HG02852 (cell line): ENCODE measurements around the gene ASB10.

ENCODE experiments used
- ATAC-seq: cut with Tn5 transposase; IDR thresholded peaks from one replicate; pipeline ENCODE4 v1.9.1; 2021; ENCODE audit warnings: mild to moderate bottlenecking, moderate library complexity; ENCODE audit not compliant: unreplicated experiment

The ASB10 gene

DNA sequence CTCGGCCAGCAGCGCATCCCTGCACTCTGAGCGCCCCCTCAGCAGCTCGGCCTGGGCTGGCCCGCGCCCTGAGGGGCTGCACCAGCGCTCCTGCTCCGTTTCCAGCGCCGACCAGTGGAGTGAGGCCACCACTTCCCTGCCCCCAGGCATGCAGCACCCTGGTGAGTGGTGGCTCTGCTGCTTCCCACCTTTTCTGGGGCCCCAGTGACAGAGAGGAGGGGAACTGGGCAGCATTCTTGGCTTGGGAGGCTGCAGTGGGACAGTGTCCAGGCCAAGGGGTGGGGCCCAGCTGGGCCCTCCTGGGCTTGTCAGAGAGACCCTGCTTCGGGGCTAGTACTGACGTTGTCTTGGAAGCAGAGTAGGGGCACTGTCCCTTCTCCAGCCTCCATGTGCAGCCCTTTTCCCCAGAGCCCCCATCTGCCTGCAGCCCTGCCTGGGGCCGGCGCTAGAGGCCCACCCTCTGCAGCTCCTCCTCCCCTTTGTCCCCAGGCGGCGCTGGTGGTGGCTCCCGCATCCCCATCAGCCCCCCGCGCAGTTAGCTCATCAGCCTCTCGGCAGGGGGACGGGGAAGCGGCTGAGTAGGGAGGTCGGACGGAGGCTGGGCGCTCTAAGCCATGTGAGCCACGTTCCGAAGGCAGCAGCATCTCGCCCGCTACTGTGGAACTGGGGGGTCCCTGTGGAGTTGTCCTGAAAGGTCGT is 48.7 kb downstream of the ASB10 start:
- ATAC-seq: no peak

DNA sequence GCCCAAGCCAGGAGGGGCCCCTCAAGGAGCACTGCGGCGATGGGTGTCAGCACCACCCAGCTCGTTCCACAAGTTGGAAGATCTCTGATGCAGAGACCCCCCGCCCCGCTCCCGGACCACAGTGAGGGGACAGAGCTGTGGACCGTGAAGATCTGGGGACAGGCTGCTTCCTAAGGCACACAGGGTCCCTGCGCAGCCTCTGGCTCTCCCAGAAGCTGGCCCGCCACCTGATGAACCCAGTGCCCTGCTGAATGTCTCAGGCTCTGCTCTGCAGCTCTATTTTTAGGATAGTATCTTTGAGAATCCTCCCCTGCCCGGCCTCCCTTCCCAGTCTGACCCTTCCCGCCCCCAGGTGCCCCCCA is 49.3 kb downstream of the ASB10 start:
- ATAC-seq: no peak

DNA sequence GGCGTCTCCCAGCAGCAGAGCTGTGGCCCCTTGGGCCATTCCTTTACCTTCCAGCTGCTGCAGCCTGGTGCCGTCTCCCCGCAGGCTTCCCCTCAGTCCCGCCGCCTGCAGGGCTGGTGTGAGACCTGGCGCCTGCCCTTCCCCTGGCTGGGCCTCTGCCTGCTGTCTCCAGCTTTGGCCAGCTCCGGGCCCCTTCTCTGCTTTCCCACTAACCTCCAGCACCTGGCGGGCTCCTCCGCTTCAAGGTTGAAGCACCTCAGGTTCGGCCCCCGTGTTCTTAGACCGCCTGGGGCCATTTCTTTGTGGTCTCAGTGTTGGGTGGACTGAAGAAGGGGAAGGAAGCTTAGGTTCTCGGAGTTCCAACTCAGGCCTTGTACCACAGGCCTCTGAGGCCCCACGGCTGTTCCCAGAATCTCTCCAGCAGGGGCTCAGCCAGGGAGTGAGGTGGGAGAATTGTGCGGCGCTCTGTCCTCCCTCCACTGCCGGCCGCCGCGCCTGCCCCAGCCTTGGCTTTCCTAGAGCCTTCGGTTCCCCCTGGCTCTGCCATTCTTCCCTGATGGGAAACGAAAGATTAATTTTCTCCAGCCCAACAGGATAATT is 49.9 kb downstream of the ASB10 start:
- ATAC-seq: no peak

DNA sequence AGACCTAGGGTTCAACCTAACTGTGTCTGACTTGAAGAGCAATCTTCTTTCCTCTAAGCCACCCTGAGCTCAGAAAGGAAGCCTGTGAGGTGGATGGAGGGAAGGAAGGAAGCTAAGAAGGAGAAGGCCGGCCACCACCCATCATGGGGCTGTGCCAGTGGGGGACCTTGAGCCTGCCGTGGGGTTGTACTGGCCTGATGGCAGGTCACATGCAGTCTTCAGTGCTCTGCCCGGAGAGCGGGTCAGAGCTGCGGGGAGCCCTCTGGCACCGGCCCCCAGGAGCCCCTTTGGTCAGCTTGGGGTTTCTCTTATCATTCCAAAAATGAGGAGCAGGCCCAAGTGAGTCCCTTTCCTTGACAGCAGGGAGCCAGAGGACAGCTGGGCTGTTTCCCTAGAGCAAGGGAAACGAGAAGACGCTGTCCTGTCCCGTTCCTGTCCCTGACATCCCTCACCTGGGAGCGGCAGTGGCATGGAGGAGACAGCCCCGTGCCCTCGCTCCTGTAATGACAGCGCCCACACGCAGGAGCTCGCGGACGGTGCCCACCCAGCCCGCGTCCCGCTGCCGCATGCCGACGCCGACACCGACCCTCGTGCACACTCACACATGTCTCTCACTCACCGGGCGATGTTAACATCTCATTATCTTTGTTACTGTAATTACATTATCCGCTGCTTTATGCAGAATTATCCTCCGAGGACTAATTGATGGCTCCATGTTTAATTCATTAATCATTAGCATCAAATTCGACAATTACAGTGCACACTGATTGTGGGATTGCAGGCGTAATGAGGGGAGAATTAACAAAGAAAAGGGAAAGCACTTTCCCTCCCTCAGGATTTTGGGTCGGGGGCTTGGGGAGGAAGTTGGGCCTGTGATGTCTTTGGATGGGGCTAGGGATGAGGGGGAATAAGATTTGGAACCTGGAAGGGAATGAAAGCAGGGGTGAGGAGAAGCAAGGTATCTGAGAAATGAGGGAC is 50.9 kb downstream of the ASB10 start:
- no peak for ATAC-seq

DNA sequence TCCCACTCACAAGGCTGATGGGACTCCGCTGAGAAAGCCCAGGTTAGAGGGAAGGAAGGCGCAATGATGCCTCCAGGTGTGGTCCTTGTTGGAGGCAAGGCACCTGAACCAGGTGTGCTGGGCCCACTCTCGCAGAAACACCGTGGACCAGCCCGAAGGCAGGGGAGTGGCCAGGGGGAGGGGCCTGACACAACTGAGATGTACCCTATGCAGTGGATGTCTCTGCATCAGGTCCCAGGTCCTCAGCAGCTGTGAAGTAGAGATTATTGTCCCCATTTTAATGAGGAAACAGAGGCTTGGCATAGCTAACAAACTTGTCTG is 51.6 kb downstream of the ASB10 start:
- ATAC-seq: no peak

DNA sequence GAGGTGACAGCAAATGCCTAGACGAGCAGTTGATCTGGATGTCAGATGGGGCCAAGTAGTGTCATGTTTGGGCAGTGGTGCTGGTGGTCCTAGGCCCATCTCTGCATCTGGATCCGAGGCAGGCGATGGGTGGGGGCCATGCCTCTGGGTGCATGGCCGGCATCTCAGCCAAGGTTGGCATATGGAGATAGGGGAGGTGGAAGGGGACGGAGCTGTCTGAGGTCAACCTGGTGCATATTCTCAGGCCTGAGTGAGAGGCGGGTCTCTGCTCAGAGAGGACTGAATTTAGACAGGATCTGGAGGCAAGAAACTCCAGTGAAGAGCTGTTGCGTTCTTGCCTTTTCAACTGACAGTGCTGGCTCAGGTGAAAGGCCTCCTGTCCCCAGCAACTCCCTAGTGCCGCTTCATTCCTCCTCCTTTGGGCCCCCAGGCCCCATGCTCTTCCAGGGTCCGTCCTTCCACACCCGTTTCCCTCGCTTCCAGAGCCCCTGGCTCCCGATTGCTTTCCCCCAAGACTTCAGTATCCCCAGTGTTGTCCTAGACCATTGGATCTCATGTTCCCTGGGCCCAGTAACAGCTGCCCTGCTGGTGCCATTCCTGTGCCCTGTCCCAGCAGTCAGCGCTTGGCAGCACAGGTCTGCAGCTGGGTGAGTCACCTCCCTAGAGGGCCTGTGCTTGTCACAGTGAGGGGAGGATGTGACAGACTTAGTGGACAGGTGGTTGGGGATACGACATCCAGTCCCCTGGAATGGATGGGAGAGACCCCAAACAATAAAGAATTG is 52.1 kb downstream of the ASB10 start:
- no peak for ATAC-seq

DNA sequence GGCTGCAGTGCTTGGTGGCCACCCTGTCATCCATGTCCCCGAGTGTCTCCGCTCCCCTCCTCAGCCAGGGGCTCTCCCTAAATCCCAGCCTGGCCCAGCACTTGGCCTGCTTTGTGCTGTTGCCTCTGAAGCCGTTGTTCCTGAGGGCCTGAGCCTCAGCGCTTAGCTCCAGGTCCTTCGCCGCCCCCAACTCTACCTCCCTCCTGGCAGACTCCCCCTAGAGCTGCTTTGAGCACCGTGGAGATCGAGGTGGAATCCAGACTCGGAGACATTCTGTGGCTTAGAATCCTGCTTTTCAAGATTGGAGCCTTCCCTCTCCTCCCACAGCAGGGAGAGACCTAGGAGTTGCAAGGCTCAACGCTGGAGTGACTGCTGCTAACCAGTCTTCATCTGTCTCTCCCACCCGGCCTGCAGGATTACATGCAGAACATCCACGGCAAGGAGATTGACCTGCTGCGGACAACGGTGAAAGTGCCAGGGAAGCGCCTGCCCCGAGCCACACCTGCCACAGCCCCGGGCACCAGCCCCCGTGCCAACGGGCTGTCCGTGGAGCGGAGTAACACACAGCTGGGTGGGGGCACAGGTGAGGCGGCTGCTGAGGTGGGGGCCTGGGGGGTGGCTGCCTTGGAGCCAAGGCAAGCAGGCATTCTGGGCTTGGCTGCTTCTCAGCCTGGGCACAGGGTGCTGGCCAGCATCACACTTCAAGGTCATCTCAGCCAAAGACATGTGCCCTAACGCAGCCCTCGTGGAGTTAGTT is 52.9 kb downstream of the ASB10 start:
- ATAC-seq: no peak

DNA sequence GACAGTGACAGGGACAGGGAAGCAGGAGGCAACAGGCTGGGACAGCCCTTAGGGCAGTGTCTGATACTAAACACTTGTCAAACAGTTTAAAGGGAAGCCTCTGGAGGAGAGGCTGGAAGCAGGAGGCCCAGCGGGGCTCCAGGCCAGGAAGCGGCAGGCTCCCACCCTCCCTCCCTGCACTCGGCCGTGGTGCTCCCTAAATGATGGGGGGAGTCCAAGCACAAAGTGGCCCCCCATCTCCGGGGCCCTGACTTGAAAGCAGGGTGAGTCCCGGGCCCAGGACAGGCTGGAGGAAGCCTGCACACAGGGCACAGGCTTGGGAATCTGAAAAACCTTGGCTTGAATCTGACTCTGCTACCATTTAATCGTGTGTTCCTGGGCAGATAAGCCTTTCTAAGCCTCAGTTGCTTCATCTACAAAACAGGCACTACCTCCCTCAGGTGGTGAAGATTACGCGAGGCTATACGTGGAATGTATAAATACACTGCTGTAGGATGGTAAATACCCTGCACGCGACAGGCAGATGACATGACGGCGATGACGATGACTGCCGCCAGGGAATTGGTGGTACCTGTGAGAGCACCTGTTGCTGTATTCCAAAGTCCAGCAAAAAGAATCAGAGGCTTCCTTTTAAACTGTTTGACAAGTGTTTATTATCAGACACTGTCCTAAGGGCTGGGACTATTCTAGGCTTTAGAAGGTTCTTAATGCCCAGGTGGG is 53.6 kb downstream of the ASB10 start:
- ATAC-seq: no peak

DNA sequence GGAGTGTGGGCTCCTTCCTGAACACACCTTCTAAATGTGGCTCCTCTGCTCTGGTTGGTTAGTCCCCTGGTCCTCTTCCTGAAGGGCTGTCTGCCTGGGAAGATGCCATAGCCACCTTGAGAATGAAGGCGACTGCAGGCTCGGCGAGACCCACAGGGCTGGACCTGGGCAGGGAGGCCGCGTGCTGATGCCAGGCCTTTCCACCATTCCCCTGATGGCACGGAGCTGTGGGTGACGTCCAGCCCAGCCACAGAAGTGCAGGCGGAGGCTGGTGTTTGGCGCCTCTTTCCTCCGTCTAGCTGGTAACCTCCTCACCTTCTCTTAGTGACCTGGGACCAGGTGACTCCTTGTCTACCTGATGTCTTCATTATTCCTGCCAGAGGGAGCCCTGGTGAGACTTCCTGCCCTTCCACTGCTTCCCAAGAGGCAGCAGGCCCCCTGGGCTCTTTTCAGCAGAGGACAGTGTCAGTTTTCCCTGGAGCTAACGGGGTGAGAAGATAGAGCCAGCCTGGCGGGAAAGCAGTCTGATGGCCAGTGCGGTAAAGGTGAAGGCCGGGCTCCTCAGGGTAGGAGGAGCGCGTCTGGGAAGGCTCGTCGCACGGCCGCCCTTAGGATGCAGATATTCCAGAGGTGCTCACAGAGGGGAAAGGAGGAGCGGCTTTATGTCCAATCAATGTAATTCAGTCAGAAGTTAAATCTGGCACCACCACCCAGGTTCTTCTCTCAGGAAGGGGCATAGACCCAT is 54.4 kb downstream of the ASB10 start:
- ATAC-seq: no peak

DNA sequence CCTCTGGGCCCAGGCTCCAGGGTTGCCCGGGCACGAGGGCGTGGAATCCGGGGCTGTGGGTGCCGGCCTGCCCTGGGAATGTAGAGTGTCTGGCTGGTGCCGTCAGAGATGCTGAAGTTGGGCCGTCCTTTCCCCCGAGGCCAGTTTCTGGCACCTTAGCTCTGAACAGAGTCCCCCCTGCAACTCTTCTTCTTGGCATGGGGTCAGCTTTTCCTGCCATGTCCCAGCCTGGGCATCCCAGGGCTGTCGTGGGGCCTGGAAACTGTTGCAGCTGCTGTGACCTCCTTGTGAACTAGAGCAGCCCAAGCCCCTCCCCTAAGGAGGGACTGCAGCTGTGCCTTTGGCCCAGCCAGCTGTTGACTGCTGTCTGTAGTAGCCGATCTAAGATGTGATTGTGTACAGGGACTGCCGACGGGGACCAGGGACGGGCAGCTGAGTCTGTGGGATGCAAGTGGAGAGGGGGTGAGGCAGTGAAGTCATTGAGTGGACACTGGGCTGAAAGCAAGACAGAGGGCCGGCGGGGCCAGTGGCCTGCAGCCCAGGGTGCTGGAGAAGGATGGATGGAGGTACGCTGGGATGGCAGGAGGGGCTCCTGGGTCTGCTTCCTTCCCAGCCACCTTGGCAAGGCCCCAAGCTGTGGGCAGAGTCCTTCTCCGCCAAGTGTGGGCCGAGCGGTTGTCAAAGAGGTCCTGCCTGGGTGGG is 55.3 kb downstream of the ASB10 start:
- no peak for ATAC-seq

DNA sequence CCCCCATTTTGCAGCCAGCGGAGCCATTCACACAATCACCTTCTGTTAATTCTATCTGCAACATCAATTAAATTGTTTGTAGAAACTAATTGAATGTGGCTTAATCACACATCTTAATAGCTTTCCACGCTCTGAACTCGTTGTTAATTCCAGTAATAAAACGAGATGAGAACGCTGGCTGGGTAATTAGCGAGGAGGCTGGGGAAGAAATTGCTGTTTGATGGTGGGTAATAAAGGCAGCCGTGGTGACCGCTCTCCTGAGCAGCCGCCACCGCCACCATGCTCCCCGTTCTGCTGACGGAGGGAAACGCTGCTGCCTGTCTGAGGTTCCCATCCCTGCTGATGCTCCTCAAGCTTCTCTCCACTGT is 55.8 kb downstream of the ASB10 start:
- ATAC-seq: no peak

DNA sequence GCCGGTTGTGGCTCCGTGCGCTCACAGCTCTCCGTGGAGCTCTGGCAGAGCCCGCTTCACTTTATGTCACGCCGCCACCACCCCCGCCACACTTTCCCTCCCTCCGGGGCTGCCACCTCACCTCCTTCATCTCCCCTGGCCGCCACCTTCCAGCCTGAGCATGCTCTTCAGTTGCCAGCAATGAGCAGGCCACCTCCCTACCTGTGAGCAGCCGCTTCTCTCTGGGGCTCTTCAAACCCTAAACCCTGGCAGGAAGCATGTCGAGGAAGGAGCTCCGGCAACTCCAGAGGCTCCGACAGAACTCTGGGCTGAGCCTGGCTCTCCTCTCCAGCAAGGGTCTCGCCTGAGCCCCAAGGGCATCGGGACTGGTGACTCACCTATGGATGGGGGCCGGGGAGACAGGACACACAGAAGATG is 56.3 kb downstream of the ASB10 start:
- no peak for ATAC-seq

DNA sequence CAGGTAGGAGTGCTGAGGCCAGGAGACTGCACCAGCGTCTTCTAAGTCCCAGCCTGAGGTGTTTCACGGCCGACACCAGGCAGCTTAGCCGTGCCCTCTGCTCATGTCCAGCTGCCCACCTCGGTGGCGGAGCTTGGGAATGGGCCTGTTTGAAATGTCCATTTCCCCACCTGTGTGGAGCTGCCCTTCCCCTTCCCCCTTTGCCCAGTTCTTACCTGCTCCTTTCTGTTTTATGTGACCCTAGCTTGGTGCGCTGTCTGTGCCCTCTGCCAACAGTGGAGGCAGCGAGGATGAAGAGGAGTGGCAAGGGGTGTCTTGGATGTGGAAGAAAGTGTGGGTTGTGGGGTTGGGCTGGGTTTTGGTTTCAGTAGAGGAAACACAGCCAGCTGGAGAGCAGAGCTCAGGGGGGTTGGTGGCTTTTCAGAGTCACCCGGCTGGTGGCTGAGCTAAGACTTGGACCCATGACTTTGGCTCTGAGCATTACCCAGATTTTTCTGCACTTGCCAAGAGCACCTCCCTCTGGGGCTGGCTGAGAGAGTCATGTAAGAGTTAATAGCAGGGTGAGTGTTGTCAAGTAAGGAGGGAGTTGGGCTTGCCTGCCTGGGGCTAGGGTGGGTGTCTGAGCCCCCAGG is 57.0 kb downstream of the ASB10 start:
- ATAC-seq: no peak

DNA sequence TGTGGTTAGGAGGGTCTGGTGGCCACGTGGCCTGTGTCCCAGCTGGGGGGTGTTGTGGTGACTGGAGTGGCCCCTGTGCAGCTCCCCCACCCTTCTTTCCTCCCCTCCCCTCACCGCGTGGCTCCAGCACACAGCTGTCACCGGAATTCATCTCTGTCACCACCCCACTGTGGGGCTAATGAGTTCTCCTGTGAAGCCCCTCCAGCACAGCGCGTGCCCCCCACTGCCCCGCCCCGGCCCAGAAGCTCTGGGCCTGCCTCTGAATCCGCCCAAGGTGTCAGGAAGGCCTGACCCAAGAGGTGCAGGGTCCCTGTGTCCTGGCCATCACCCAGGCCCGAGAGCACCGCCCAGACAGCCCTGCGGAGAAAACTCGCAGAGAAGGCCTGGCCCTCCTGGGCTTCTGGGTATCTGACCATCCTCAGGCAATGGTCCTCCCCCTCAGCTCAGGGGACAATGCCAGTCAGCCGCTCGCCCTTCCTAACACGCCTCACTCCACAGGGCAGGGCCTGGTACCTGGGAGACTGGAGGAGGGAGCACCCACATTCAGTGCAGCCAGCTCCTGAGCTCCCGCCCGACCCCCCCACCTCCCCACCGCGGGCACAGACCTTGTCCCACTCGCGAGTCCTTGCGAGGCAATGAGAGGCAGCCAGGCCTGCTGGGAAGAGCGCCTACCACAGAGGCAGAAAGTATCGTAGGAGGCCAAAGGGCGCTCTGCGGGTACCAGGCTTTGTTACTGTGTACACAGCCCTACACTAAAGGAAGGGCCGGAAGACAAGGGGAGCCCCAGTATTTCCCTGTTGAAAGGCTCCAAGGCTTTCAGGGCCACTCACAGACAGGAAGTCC is 57.7 kb downstream of the ASB10 start:
- no peak for ATAC-seq

DNA sequence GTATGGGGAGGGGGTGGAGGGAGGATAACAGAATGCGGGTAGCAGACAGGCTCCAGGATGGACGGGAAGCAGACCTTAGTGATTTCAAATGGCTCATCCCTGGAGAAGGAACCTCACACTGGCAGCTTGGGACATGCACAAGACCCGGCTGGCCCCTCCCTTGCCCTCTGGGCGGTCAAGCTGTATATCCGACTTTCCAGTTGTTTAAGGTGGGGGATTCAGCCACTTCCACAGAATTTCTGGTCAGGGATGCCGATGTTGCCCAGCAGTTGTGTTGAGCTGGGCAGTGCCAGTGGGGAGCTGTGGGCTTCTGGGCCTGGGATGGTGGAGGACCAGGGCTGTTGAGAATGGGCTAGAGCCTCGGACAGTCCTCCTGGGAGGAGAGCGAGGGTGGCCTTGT is 58.3 kb downstream of the ASB10 start:
- no peak for ATAC-seq

DNA sequence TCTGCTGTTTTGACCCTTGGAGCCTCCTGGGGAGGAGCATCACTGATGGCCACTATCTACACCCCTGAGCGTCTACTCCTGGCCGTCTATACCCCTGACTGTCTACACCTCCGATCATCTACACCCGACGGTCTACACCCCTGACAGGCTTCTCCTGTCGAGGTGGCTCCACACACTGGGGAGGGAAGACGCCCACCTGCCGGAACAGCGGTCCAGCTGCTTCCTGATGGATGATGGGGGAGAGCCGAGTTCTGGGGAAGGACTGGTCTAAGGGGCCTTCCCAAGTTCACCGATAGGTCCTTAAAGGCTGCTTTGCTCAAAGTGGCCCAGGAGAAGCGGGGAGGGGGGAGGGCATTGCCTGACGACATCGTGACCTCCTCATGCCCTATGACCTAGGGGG is 58.9 kb downstream of the ASB10 start:
- ATAC-seq: no peak

DNA sequence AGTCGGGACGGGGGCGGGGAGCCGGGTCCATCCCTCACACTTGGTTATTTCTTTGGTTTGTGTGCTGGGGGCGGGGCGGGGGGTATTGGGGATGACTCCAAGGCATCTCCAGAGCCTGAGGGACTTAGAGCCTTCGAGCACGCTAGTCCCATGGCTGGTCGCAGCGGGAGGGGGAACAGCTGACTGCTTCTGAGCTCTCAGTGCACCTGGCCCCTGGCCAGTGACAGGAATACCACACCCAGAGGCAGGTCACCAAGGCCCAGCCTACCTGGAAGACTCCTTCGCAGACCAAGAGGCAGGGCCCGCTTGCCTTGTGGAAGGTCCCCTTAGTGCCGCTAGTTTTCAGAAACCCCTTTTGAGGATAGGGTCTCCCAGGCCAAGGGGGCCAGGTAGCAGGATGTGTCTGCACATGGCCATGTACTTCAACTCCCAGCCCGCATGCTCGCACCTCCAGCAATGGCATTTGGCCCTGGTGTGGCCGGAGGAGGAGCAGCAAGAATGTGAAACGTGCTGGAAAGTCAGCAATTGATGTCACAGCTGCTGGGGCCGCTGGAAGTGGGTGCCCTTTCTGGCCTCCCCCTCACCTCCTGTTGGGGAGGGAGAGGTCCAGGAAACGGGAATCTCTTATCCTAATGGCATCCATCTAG is 60.4 kb downstream of the ASB10 start:
- ATAC-seq: no peak
